Measurements from ENCODE around the gene ROBO3. TPM values are rescaled to one million over a fixed set of nuclear protein-coding genes. Genes with fewer than 3 reads are reported as not detected.

ROBO3 gene
- total RNA-seq, 1 experiment from 2014 or later: 8.5 TPM

- Histone ChIP-seq H3K9me3 (replicated peaks) (no peaks in the 10 kb centered on the region), H3K27ac (no peak overlapping the region), H3K4me3 (no peak overlapping the region), H3K4me1 (replicated peaks) (no peaks in the 10 kb centered on the region), H3K27me3 (replicated peaks) (peaks cover 32% of the 10 kb centered on the region), H3K36me3 (no peaks in the 10 kb centered on the region)
- DNase-seq (ENCODE audit: low read depth in 1 of 2, low spot score in 2 of 2): no peak
Measured at GRCh38 chr11:124863137-124863825, 2.0 kb upstream of the ROBO3 start.

- Histone ChIP-seq H3K4me1 (replicated peaks) (peaks cover 1% of the 10 kb centered on the region; the same call in 1 of the 2 replicates), H3K27ac (no peak overlapping the region), H3K4me3 (no peak overlapping the region), H3K27me3 (replicated peaks) (peaks cover 38% of the 10 kb centered on the region), H3K9me3 (replicated peaks) (no peaks in the 10 kb centered on the region), H3K36me3 (no peaks in the 10 kb centered on the region)
- no peak for DNase-seq (ENCODE audit: low read depth in 1 of 2, low spot score in 2 of 2)
Measured at GRCh38 chr11:124863826-124864165, 1.4 kb upstream of the ROBO3 start.

- peaks cover 4% of the 10 kb centered on the region; the same call in 1 of the 2 replicates for H3K4me1 ChIP-seq (replicated peaks)
- H3K36me3 ChIP-seq: no peaks in the 10 kb centered on the region
- peaks cover 41% of the 10 kb centered on the region for H3K27me3 ChIP-seq (replicated peaks)
- no peaks in the 10 kb centered on the region for H3K9me3 ChIP-seq (replicated peaks)
- no peak overlapping the region for H3K27ac ChIP-seq
- no peak for DNase-seq (ENCODE audit: low read depth in 1 of 2, low spot score in 2 of 2)
- no peak overlapping the region for H3K4me3 ChIP-seq
Measured at GRCh38 chr11:124864176-124864891, 898 bp upstream of the ROBO3 start.

- no peak for DNase-seq (ENCODE audit: low read depth in 1 of 2, low spot score in 2 of 2)
- H3K9me3 ChIP-seq (replicated peaks): no peaks in the 10 kb centered on the region
- no peaks in the 10 kb centered on the region for H3K36me3 ChIP-seq
- H3K4me1 ChIP-seq (replicated peaks): peaks cover 4% of the 10 kb centered on the region; the same call in 1 of the 2 replicates
- H3K4me3 ChIP-seq: no peak overlapping the region
- H3K27me3 ChIP-seq (replicated peaks): peaks cover 41% of the 10 kb centered on the region
- H3K27ac ChIP-seq: no peak overlapping the region
Measured at GRCh38 chr11:124864892-124865180, 396 bp upstream of the ROBO3 start.

- Histone ChIP-seq H3K4me1 (replicated peaks) (peaks cover 4% of the 10 kb centered on the region; the same call in 1 of the 2 replicates), H3K36me3 (no peaks in the 10 kb centered on the region), H3K4me3 (no peak overlapping the region), H3K27me3 (replicated peaks) (peaks cover 41% of the 10 kb centered on the region), H3K9me3 (replicated peaks) (no peaks in the 10 kb centered on the region), H3K27ac (no peak overlapping the region)
- peak in 1 of 2 experiments; percentile 25 for DNase-seq (ENCODE audit: low read depth in 1 of 2, low spot score in 2 of 2)
Measured at GRCh38 chr11:124865902-124866851, 945 bp downstream of the ROBO3 start.

DNA sequence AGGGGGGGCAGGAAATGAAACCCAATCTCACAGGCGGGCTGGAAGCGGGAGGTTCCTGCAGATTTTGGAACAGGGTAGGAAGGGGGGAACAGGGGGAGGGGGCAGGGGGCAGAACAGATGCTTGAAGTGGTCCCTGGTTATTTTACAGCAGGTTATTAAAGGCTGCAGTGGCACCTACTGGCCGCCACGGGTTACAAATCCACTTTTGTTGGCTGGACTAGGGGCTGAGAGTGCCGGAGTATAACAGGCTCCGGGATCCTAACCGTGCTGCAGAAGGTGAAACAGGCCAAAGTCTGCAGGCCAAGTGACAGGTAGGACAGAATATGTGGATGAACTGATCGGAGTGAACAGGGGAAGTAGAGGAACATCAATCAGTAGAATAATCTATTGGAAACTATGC, 2.5 kb downstream of the ROBO3 start:
- Histone ChIP-seq H3K27ac (no peak overlapping the region), H3K27me3 (replicated peaks) (peaks cover 41% of the 10 kb centered on the region), H3K4me3 (no peak overlapping the region), H3K36me3 (no peaks in the 10 kb centered on the region), H3K9me3 (replicated peaks) (no peaks in the 10 kb centered on the region), H3K4me1 (replicated peaks) (peaks cover 4% of the 10 kb centered on the region; the same call in 1 of the 2 replicates)
- DNase-seq (ENCODE audit: low read depth in 1 of 2, low spot score in 2 of 2): no peak

DNA sequence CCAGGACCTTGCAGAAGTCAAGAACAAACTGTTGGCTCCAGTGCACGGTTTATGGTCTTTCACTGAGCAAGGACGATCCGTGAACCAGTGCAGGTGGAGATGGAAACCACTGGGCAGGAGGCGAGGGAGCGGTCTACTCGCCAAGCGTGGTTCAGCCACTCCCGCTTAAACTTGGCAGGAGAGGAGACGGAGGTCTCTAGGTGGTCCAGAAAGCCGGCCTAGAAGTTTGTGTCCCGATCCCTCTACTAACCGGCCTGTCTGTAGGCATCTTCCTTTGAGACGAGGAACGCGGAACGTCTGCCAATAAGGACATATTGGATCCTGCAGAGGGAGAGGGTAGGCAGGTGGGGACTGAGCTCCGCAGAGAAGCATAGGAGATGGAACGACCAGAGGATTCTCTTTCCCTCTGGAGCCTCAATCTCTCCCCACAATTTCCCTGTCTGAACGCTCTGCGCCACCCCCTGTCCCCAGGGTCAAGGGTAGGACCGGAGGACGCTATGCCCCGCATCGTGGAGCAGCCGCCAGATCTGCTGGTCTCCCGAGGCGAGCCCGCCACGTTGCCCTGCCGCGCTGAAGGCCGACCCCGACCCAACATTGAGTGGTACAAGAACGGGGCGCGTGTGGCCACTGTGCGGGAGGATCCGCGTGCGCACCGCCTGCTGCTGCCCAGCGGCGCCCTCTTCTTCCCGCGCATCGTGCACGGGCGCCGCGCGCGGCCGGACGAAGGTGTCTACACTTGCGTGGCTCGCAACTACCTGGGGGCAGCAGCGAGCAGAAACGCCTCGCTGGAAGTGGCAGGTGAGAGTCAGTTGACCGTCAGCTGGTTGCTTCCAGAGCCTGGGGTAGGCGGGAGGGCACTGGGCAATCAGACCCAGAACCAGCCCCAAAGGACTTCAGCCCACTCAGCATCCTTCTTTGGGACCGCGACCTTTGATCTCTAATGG, 3.4 kb downstream of the ROBO3 start:
- Histone ChIP-seq H3K27me3 (replicated peaks) (peaks cover 41% of the 10 kb centered on the region), H3K9me3 (replicated peaks) (no peaks in the 10 kb centered on the region), H3K27ac (no peak overlapping the region), H3K4me1 (replicated peaks) (peaks cover 4% of the 10 kb centered on the region; the same call in 1 of the 2 replicates), H3K36me3 (no peaks in the 10 kb centered on the region), H3K4me3 (no peak overlapping the region)
- no peak for DNase-seq (ENCODE audit: low read depth in 1 of 2, low spot score in 2 of 2)

DNA sequence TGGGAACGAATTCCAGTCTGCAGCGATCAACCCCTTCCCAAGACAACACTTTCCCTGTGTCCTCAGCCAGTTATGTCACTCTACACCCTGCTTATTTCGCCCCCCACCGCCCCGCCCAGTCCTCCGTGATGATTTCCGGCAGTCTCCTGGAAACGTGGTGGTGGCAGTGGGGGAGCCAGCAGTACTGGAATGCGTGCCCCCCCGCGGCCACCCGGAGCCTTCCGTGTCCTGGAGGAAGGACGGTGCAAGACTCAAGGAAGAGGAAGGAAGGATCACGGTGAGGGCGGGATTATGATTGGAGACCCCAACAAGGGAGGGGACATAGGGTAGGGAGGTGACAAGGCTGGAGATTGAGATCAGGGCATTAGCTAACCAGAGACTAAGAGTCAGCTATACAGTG, 4.1 kb downstream of the ROBO3 start:
- H3K9me3 ChIP-seq (replicated peaks): no peaks in the 10 kb centered on the region
- peaks cover 4% of the 10 kb centered on the region; the same call in 1 of the 2 replicates for H3K4me1 ChIP-seq (replicated peaks)
- no peak for DNase-seq (ENCODE audit: low read depth in 1 of 2, low spot score in 2 of 2)
- peaks cover 38% of the 10 kb centered on the region for H3K27me3 ChIP-seq (replicated peaks)
- no peaks in the 10 kb centered on the region for H3K36me3 ChIP-seq
- no peak overlapping the region for H3K27ac ChIP-seq
- H3K4me3 ChIP-seq: no peak overlapping the region

DNA sequence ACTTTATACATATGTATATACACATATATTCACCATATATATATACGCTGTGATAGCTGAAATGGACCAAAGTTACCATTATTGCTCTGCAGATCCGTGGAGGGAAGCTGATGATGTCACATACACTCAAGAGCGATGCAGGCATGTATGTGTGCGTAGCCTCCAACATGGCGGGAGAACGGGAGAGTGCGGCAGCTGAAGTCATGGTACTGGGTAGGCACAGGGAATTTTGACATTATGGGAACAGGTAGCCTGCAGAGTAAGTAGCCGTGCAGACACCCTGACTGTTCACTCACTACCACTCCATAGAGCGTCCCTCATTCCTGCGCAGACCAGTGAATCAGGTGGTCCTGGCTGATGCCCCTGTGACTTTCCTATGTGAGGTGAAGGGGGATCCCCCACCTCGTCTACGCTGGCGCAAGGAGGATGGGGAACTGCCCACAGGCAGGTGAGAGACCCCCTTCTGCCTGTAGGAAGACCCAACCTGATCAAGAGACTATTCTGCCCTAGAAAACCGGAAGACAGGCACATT, 4.7 kb downstream of the ROBO3 start:
- H3K27ac ChIP-seq: no peak overlapping the region
- no peak for DNase-seq (ENCODE audit: low read depth in 1 of 2, low spot score in 2 of 2)
- H3K27me3 ChIP-seq (replicated peaks): peaks cover 33% of the 10 kb centered on the region
- no peaks in the 10 kb centered on the region for H3K9me3 ChIP-seq (replicated peaks)
- H3K36me3 ChIP-seq: no peaks in the 10 kb centered on the region
- peaks cover 4% of the 10 kb centered on the region; the same call in 1 of the 2 replicates for H3K4me1 ChIP-seq (replicated peaks)
- no peak overlapping the region for H3K4me3 ChIP-seq

DNA sequence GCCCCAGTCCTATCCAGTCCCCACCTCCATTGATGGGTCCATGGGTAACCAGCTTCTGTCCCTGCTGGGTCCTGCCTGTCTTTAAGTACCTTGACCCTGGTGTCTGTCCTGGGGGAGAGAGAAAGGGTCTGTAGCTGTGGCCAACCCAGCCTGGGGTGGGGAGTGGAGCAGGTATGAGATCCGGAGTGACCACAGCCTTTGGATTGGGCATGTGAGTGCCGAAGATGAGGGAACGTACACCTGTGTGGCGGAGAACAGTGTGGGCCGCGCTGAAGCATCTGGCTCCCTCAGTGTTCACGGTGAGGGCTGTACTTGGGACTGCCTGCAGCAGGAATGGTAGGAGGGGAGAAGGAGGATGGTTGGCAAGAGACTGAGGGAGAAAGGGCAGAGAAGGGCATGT, 5.2 kb downstream of the ROBO3 start:
- Histone ChIP-seq H3K36me3 (no peaks in the 10 kb centered on the region), H3K9me3 (replicated peaks) (no peaks in the 10 kb centered on the region), H3K27me3 (replicated peaks) (peaks cover 28% of the 10 kb centered on the region), H3K4me1 (replicated peaks) (peaks cover 4% of the 10 kb centered on the region; the same call in 1 of the 2 replicates), H3K4me3 (no peak overlapping the region), H3K27ac (no peak overlapping the region)
- DNase-seq (ENCODE audit: low read depth in 1 of 2, low spot score in 2 of 2): no peak

- peaks cover 15% of the 10 kb centered on the region for H3K4me1 ChIP-seq (replicated peaks)
- no peak overlapping the region for H3K27ac ChIP-seq
- no peak for DNase-seq (ENCODE audit: low read depth in 1 of 2, low spot score in 2 of 2)
- no peaks in the 10 kb centered on the region for H3K9me3 ChIP-seq (replicated peaks)
- no peak overlapping the region for H3K4me3 ChIP-seq
- peaks cover 9% of the 10 kb centered on the region for H3K27me3 ChIP-seq (replicated peaks)
- no peaks in the 10 kb centered on the region for H3K36me3 ChIP-seq
Measured at GRCh38 chr11:124872280-124872679, 7.0 kb downstream of the ROBO3 start.

DNA sequence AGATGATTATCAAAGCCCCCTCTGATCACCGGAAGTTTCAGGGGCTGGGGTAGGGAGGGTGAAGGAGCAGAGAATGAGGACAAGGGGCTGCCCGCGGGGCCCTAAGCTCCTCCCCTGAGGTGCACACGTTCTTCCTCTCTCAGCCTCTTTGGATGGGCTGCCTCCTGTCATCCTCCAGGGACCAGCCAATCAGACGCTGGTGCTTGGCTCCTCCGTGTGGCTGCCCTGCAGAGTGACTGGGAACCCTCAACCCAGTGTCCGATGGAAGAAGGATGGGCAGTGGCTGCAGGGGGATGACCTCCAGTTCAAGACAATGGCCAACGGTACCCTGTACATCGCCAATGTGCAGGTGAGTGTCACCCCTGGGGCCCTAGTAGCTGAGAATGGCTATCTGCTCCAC, 7.5 kb downstream of the ROBO3 start:
- no peaks in the 10 kb centered on the region for H3K36me3 ChIP-seq
- no peak overlapping the region for H3K27ac ChIP-seq
- peaks cover 15% of the 10 kb centered on the region for H3K4me1 ChIP-seq (replicated peaks)
- no peaks in the 10 kb centered on the region for H3K9me3 ChIP-seq (replicated peaks)
- H3K4me3 ChIP-seq: no peak overlapping the region
- DNase-seq (ENCODE audit: low read depth in 1 of 2, low spot score in 2 of 2): no peak
- H3K27me3 ChIP-seq (replicated peaks): peaks cover 9% of the 10 kb centered on the region

GRCh38 chr11:124873951-124874350, 8.7 kb downstream of the ROBO3 start:
- DNase-seq (ENCODE audit: low read depth in 1 of 2, low spot score in 2 of 2): no peak
- peaks cover 2% of the 10 kb centered on the region for H3K27me3 ChIP-seq (replicated peaks)
- no peak overlapping the region for H3K27ac ChIP-seq
- H3K9me3 ChIP-seq (replicated peaks): no peaks in the 10 kb centered on the region
- peaks cover 12% of the 10 kb centered on the region for H3K4me1 ChIP-seq (replicated peaks)
- no peak overlapping the region for H3K4me3 ChIP-seq
- H3K36me3 ChIP-seq: no peaks in the 10 kb centered on the region

All from SJSA1 (cell line).